ENCODE results near the gene ISM1. TPM values are rescaled to one million over a fixed set of nuclear protein-coding genes. Genes with fewer than 3 reads are reported as not detected.

The ISM1 gene
- total and polyA plus RNA-seq, 8 donors, result 0.25 to 14.3 (median 0.97) TPM; not detected in 2

GRCh38 chr20:13333793-13334192, 112.7 kb downstream of the ISM1 start:
- intact Hi-C loops (cut with DNase I; ENCODE audit: low total_unique reads), result no loop called here
- Histone ChIP-seq H3K27ac (peak overlapping the region in 1 of 5 donors; percentile 32), H3K36me3 (no peaks in the 10 kb centered on the region), H3K4me1 (no peaks in the 10 kb centered on the region), H3K4me3 (no peak overlapping the region), H3K9me3 (no peaks in the 10 kb centered on the region), H3K27me3 (no peaks in the 10 kb centered on the region)
- 48 to 67% (median 53%) methylated on average over 3 of the region's 3 CpGs for WGBS, 5 donors
- TF ChIP-seq EP300 (IDR thresholded peaks at IDR 0.05) (no peak), CTCF (IDR thresholded peaks at IDR 0.05) (no peak), POLR2AphosphoS5 (IDR thresholded peaks at IDR 0.05) (peak in 1 of 3 donors; percentile 24)
- peak in 1 of 2 donors; percentile 79 for DNase-seq

- no peaks in the 10 kb centered on the region for H3K27me3 ChIP-seq
- H3K4me3 ChIP-seq, result no peak overlapping the region
- intact Hi-C loops (cut with DNase I; ENCODE audit: low total_unique reads), result no loop called here
- DNase-seq, result no peak
- peak overlapping the region in 1 of 5 donors; percentile 48 for H3K27ac ChIP-seq
- H3K4me1 ChIP-seq, result no peaks in the 10 kb centered on the region
- no peaks in the 10 kb centered on the region for H3K36me3 ChIP-seq
- no peak for TF ChIP-seq CTCF (IDR thresholded peaks at IDR 0.05)
- no peak for TF ChIP-seq POLR2A (IDR thresholded peaks at IDR 0.05)
- no peak for TF ChIP-seq EP300 (IDR thresholded peaks at IDR 0.05)
- no peak for TF ChIP-seq POLR2AphosphoS5 (IDR thresholded peaks at IDR 0.05)
- no peaks in the 10 kb centered on the region for H3K9me3 ChIP-seq
- 82 to 94% (median 88%) methylated on average over 4 of the region's 4 CpGs for WGBS, 5 donors
These were observed 115.4 kb downstream of the ISM1 start for GRCh38 chr20:13336308-13337089.

DNA sequence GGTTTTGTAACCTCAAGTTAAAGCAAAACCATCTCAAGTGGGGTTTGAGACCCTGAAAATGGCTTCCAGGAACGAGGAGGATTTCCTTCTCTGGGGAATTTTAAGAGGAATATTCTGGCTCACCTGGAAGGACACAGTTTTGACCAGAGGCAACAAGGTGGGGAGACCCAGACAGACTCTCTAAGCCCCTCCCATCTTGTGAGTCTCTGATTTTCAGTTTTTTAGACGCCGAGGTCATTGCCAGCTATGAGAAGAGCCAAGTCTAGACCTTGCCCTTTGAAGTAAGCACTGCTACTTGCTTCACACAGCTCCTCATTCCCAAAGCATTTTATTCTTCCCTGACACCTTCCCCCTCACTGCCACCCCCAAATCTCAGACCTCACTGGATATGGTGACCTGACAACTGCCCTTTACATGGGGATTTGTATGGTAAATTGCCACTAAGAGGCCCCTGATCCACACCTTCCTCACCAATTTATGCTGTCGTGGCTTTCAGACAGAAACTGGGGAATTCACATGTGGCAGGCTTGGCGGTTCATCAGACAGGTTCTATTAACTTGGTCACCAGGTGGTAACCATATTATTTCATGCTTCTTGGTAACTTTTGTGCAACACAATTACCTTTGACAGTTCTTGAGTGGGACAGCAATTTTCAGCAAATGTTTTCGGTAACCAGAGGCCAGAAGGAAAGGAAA, 116.2 kb downstream of the ISM1 start:
- intact Hi-C loops (cut with DNase I; ENCODE audit: low total_unique reads), result no loop called here
- Histone ChIP-seq H3K9me3 (no peaks in the 10 kb centered on the region), H3K27ac (peak overlapping the region in 1 of 5 donors; percentile 32), H3K27me3 (no peaks in the 10 kb centered on the region), H3K4me1 (no peaks in the 10 kb centered on the region), H3K36me3 (no peaks in the 10 kb centered on the region), H3K4me3 (no peak overlapping the region)
- no peak for DNase-seq
- WGBS, 5 donors, result 77 to 84% (median 83%) methylated on average over 6 of the region's 6 CpGs
- no peak for TF ChIP-seq CTCF (IDR thresholded peaks at IDR 0.05)
- no peak for TF ChIP-seq POLR2AphosphoS5 (IDR thresholded peaks at IDR 0.05)
- TF ChIP-seq POLR2A (IDR thresholded peaks at IDR 0.05), result no peak
- no peak for TF ChIP-seq EP300 (IDR thresholded peaks at IDR 0.05)

- H3K27ac ChIP-seq, result no peak overlapping the region
- TF ChIP-seq EP300 (IDR thresholded peaks at IDR 0.05) (no peak), CTCF (IDR thresholded peaks at IDR 0.05) (no peak), POLR2A (IDR thresholded peaks at IDR 0.05) (no peak)
- no peak for DNase-seq
- H3K4me1 ChIP-seq, result no peaks in the 10 kb centered on the region
- no peaks in the 10 kb centered on the region for H3K36me3 ChIP-seq
- H3K4me3 ChIP-seq, result no peak overlapping the region
- intact Hi-C loops (cut with DNase I; ENCODE audit: low total_unique reads), result no loop called here
- WGBS, 5 donors, result 73 to 94% (median 91%) methylated on average over 2 of the region's 2 CpGs
- no peaks in the 10 kb centered on the region for H3K9me3 ChIP-seq
- H3K27me3 ChIP-seq, result no peaks in the 10 kb centered on the region
These were observed 117.1 kb downstream of the ISM1 start for GRCh38 chr20:13338097-13338661.

Data from stomach (tissue), 9 donors.